Tibial artery (tissue), 4 donors: ENCODE data around the gene SLC25A26.
A peak's percentile ranks its signal among the peaks of the same experiment; 100 is the strongest.

Source experiments
- DNase-seq, 2 donors: peaks; one replicate each; pipeline ENCODE4 v3.0.0-alpha.2; 2019
- H3K27ac ChIP-seq, 2 donors: fragments of 200-600 bp; sonication (generic) in 1 of 2; 1 replicate in 1 of 2; 2 replicates in 1 of 2; pipeline ENCODE4 v1.5.1; 2018 to 2019; ENCODE audit warnings: mild to moderate bottlenecking in 1 of 2
- H3K27me3 ChIP-seq, 2 donors: fragments of 200-600 bp; sonication (generic) in 1 of 2; one replicate each; pipeline versions ENCODE4 v1.5.1 to v1.6.0; 2016 to 2019
- H3K36me3 ChIP-seq, 3 donors: fragments of 200-600 bp; sonication (generic) in 2 of 3; one replicate each; pipeline ENCODE4 v1.5.1; 2016 to 2019; ENCODE audit warnings: mild to moderate bottlenecking in 2 of 3
- H3K4me1 ChIP-seq, 4 donors: fragments of 200-600 bp; sonication (generic) in 2 of 4; 1 replicate in 3 of 4; 2 replicates in 1 of 4; pipeline ENCODE4 v1.5.1; 2016 to 2019
- H3K4me3 ChIP-seq, 2 donors: fragments of 200-600 bp; sonication (generic) in 1 of 2; 1 replicate in 1 of 2; 2 replicates in 1 of 2; pipeline ENCODE4 v1.5.1; 2018 to 2019; ENCODE audit warnings: mild to moderate bottlenecking in 2 of 2
- H3K9me3 ChIP-seq, 3 donors: fragments of 200-600 bp; sonication (generic) in 1 of 3; one replicate each; pipeline ENCODE4 v1.5.1; 2016 to 2019
- intact Hi-C: fragments of 100-400 bp; cut with DNase I; formaldehyde crosslinking; loops from one replicate; pipeline ENCODE4 v1.15.0; 2023; ENCODE audit warnings: low total_unique reads
- TF ChIP-seq, protein P1 (sequence below), 2 experiments: fragments of 200-600 bp in 1 of 2; fragments of 450-650 bp in 1 of 2; IDR thresholded peaks; one replicate each; pipeline ENCODE4 v1.5.1; 2017 to 2019; ENCODE audit warnings: antibody characterized with exemption in 2 of 2, mild to moderate bottlenecking in 1 of 2, moderate library complexity in 1 of 2

The SLC25A26 gene

GRCh38 chr3:66425032-66425431 is 204.2 kb downstream of the SLC25A26 start:
- Histone ChIP-seq H3K4me3 (no peak overlapping the region), H3K36me3 (no peaks in the 10 kb centered on the region), H3K4me1 (peaks cover 0 to 64% (median 48%) of the 10 kb centered on the region in 4 donors), H3K27me3 (no peaks in the 10 kb centered on the region), H3K27ac (peak overlapping the region; percentile 16 to 23), H3K9me3 (no peaks in the 10 kb centered on the region)
- TF ChIP-seq, protein P1, sequence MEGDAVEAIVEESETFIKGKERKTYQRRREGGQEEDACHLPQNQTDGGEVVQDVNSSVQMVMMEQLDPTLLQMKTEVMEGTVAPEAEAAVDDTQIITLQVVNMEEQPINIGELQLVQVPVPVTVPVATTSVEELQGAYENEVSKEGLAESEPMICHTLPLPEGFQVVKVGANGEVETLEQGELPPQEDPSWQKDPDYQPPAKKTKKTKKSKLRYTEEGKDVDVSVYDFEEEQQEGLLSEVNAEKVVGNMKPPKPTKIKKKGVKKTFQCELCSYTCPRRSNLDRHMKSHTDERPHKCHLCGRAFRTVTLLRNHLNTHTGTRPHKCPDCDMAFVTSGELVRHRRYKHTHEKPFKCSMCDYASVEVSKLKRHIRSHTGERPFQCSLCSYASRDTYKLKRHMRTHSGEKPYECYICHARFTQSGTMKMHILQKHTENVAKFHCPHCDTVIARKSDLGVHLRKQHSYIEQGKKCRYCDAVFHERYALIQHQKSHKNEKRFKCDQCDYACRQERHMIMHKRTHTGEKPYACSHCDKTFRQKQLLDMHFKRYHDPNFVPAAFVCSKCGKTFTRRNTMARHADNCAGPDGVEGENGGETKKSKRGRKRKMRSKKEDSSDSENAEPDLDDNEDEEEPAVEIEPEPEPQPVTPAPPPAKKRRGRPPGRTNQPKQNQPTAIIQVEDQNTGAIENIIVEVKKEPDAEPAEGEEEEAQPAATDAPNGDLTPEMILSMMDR (IDR thresholded peaks at IDR 0.05) = no peak
- intact Hi-C loops = no loop called here
- peak in 1 of 2 donors; percentile 79 for DNase-seq

GRCh38 chr3:66425576-66426114 is 204.8 kb downstream of the SLC25A26 start:
- Histone ChIP-seq H3K4me3 (no peak overlapping the region), H3K36me3 (no peaks in the 10 kb centered on the region), H3K27me3 (no peaks in the 10 kb centered on the region), H3K9me3 (no peaks in the 10 kb centered on the region), H3K4me1 (peaks cover 0 to 62% (median 51%) of the 10 kb centered on the region in 4 donors), H3K27ac (peak overlapping the region; percentile 16 to 23)
- TF ChIP-seq, protein P1 (IDR thresholded peaks at IDR 0.05) = no peak
- no peak for DNase-seq
- intact Hi-C loops = no loop called here

DNA sequence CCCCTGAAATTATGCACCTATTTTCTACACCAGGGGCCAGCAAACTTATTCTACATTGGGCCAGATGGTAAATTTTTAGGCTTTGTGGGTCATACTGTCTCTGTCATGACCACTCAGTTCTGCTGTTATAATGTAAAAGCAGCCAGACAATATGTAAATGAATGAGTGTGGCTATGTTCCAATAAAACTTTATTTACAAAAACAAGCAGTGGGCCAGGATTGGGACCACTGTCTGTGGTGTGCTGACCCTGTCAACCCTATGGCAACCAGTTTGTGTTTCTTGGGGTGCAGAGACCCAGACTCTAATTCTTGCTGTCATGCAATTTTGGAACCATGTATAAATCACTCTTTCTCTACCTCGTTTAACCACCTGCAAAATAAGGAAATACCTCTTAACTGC is 205.3 kb downstream of the SLC25A26 start:
- Histone ChIP-seq H3K27ac (no peak overlapping the region), H3K4me1 (peaks cover 0 to 66% (median 53%) of the 10 kb centered on the region in 4 donors), H3K4me3 (no peak overlapping the region), H3K27me3 (no peaks in the 10 kb centered on the region), H3K36me3 (no peaks in the 10 kb centered on the region), H3K9me3 (no peaks in the 10 kb centered on the region)
- TF ChIP-seq, protein P1 (IDR thresholded peaks at IDR 0.05) = no peak
- DNase-seq = no peak
- intact Hi-C loops = no loop called here

- Histone ChIP-seq H3K36me3 (peaks cover 0 to 5% (median 0%) of the 10 kb centered on the region in 3 donors), H3K27ac (no peak overlapping the region), H3K9me3 (no peaks in the 10 kb centered on the region), H3K4me1 (peaks cover 0 to 77% (median 59%) of the 10 kb centered on the region in 4 donors), H3K27me3 (no peaks in the 10 kb centered on the region), H3K4me3 (no peak overlapping the region)
- no peak for DNase-seq
- intact Hi-C loops = no loop called here
- TF ChIP-seq, protein P1 (IDR thresholded peaks at IDR 0.05) = no peak
These were observed 206.6 kb downstream of the SLC25A26 start for GRCh38 chr3:66427352-66427751.

- intact Hi-C loops = no loop called here
- no peak for DNase-seq
- H3K27me3 ChIP-seq = no peaks in the 10 kb centered on the region
These were observed 207.2 kb downstream of the SLC25A26 start for GRCh38 chr3:66427951-66428474.

More at GRCh38 chr3:66427951-66428474, 207.2 kb downstream of the SLC25A26 start:
- H3K27ac ChIP-seq = peak overlapping the region; percentile 33 to 57
- no peak overlapping the region for H3K4me3 ChIP-seq
- H3K36me3 ChIP-seq = peaks cover 0 to 5% (median 0%) of the 10 kb centered on the region in 3 donors
- H3K4me1 ChIP-seq = peaks cover 0 to 83% (median 62%) of the 10 kb centered on the region in 4 donors
- no peaks in the 10 kb centered on the region for H3K9me3 ChIP-seq
- TF ChIP-seq, protein P1 (IDR thresholded peaks at IDR 0.05) = no peak
